COLO829 (cell line): ENCODE results near the gene PCDHA13.
"Not testable (repeated sequence)": the region's sequence is repeated elsewhere in the genome, so short reads cannot be mapped to it uniquely, and the experiment has no call there.

Experiments used
- DNase-seq: peaks from one replicate; pipeline ENCODE4 v3.0.0; 2012; ENCODE audit warnings: low spot score

Gene PCDHA13

GRCh38 chr5:140870221-140871201 lies 11.4 kb upstream of the PCDHA13 start:
- no peak for DNase-seq

- no peak for DNase-seq
Measured at GRCh38 chr5:140875085-140876065, 6.5 kb upstream of the PCDHA13 start, which contains the start of gene PCDHA12. PCDHA12 (plus strand) TSS chr5:140875308; CDS start chr5:140875473, 165 bp downstream.

GRCh38 chr5:140876541-140877261 lies 5.2 kb upstream of the PCDHA13 start:
- DNase-seq: not testable (repeated sequence)

GRCh38 chr5:140877262-140877581 lies 4.7 kb upstream of the PCDHA13 start:
- DNase-seq: no peak

GRCh38 chr5:140882591-140882899 lies 621 bp downstream of the PCDHA13 start:
- peak; percentile 15 for DNase-seq

- no peak for DNase-seq
Measured at GRCh38 chr5:140883373-140883772, 1.4 kb downstream of the PCDHA13 start.

GRCh38 chr5:140883927-140884697 lies 2.2 kb downstream of the PCDHA13 start:
- DNase-seq: no peak

GRCh38 chr5:140916325-140916724 lies 34.4 kb downstream of the PCDHA13 start:
- DNase-seq: no peak

- DNase-seq: no peak
Measured at GRCh38 chr5:140923601-140924000, 41.7 kb downstream of the PCDHA13 start.

GRCh38 chr5:140925806-140926442 lies 44.0 kb downstream of the PCDHA13 start, which contains the start of gene PCDHAC1:
PCDHAC1 (plus strand) TSS chr5:140926299; CDS start chr5:140926893, 594 bp downstream.
- DNase-seq: no peak

GRCh38 chr5:140926443-140927227 lies 44.7 kb downstream of the PCDHA13 start:
- no peak for DNase-seq

- no peak for DNase-seq
Measured at GRCh38 chr5:140927228-140927573, 45.3 kb downstream of the PCDHA13 start.
